ENCODE data around the gene ASPG.

ASPG gene

GRCh38 chr14:104116288-104116755, 30.8 kb downstream of the ASPG start:
- no peak for DNase-seq (ENCODE audit: low read depth in 4 of 4, low spot score in 1 of 4)

- no peak for DNase-seq (ENCODE audit: low read depth in 4 of 4, low spot score in 1 of 4)
Measured at GRCh38 chr14:104116756-104117340, 31.3 kb downstream of the ASPG start.

DNA sequence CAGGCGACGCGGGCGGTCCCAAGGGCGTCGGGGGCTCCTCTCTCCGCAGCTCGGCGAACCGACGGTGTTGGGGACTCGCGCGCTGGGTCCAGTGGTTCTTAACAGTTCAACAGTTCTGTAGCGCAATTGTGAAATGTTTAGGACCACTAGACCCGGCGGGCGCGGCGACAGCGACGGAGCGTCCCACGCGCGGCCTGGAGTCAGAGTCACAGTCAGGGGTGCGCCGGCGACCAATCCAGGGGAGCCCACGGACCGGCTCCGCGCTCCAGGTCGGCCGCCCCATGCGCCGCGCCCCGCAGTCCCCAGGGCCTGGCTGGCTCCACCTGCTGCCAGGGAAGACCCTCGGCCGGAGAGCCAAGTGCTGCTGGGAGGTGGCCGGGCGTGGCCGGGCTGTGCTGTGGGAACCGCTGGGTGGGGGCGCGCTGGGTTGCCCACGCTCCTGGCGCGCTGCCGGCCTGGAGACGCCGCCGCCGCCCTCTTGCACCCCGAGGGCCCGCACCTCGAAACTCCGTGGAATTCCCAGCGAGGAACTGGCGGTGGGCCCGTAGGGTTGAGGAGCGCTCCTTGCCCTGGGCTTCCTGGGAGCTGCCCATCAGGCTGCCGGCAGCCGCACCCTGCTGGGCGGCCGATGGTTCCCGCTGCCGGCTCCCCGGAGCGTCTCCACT, 32.0 kb downstream of the ASPG start:
- no peak for DNase-seq (ENCODE audit: low read depth in 4 of 4, low spot score in 1 of 4)

DNA sequence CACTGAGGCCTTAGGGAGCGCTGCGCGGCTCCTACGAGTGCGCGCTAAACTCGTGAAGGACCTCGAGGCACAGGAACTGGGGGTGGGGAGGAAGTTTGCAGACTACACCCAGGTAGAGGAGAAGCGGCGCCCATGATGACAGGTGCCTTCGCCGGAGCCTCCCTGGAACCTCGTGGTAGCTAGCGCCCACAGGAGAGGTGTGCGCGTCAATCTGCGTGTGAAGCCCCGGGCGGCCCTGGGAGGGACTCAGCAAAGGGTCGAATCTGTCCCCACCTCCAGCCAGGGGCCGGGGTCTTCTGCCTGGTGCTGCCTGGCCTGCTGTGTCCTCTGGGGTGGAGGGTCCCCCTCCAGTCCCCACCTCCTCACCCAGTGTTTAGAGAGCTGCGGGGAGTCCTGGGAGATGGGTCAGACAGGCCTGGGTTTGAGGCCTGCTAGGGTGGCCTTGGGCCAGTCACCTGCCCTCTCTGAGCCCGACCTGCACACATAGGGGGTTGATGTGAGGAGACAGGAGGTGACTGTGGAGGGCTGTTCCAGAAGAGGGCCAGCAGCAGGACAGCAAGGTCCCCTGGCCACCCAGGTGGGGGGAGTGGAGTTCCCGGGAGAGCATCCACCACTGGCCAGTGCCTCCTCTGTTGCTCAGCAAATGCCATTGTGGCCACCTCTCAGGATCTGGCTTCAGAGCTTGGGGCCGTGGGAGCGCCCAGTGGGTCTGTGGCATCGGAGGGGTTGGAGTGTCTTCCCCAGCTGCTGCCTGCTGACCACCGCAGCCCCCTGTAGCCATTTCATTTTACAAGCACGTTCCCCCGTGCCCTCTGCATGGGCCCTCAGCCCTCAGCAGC, 32.7 kb downstream of the ASPG start:
- DNase-seq (ENCODE audit: low read depth in 4 of 4, low spot score in 1 of 4) = no peak

GRCh38 chr14:104119119-104119487, 33.6 kb downstream of the ASPG start:
- DNase-seq (ENCODE audit: low read depth in 4 of 4, low spot score in 1 of 4) = no peak

DNA sequence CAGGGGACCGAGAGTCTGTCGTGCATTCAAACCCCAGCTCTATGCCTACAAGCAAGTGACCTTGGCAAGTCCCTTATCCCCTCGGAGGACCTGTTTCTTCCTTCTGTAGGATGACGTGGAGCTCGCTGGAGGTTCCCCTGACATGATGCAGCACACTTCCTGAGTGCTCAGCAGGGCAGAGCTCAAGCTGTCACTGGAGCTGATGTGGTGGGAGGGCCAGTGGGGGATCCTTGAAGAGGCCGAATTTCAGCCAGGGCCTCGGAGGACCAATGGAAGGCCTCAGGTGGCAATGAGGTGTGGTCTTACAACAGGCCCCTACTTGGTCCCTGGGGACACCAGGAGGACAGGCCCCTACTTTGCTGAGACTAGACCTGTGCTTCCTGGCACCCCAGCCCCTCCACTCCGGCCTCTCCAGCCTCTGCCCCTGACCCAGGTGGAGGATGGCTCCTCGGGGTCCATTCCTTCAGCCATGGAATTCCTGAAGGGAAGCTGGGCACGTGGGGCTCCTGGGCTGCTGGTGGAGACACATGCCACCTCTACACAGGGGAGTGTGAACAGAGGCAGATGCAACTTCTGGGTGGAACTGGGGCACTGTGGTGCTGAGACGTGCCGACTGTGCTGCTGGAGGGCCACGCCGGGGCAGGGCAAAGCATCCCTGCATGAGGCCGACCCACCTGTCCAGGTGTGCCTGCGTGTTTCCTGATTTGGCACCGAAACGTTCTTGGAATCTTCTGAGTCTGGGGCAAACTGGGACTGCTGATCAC, 34.2 kb downstream of the ASPG start:
- DNase-seq (ENCODE audit: low read depth in 4 of 4, low spot score in 1 of 4) = no peak

GRCh38 chr14:104120281-104120741, 34.8 kb downstream of the ASPG start:
- no peak for DNase-seq (ENCODE audit: low read depth in 4 of 4, low spot score in 1 of 4)

- DNase-seq (ENCODE audit: low read depth in 4 of 4, low spot score in 1 of 4) = no peak
Measured at GRCh38 chr14:104121142-104121541, 35.6 kb downstream of the ASPG start.

GRCh38 chr14:104123879-104124278, 38.4 kb downstream of the ASPG start:
- no peak for DNase-seq (ENCODE audit: low read depth in 4 of 4, low spot score in 1 of 4)

- no peak for DNase-seq (ENCODE audit: low read depth in 4 of 4, low spot score in 1 of 4)
Measured at GRCh38 chr14:104125011-104125410, 39.5 kb downstream of the ASPG start.

DNA sequence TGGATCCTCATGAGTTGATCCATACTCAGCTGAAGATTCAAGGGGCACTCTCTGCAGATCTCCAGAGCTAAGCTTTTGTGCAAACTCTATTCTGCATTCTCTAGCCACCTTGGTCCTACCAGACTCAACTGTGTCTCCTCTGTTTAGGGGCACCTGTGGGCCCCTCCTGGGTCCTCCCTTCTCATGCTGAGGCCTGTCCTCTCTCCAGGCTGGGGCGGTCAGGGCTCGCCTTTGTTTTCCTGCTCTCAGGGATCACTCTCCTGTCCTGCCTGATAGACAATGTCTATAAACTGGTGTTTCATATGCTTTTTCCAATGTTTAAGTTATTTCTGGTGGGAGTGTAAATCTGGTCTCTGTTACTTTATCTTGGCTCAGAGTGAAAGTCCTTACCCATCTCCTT, 41.3 kb downstream of the ASPG start:
- no peak for DNase-seq (ENCODE audit: low read depth in 4 of 4, low spot score in 1 of 4)

GRCh38 chr14:104128981-104129380, 43.5 kb downstream of the ASPG start:
- DNase-seq (ENCODE audit: low read depth in 4 of 4, low spot score in 1 of 4) = no peak

- no peak for DNase-seq (ENCODE audit: low read depth in 4 of 4, low spot score in 1 of 4)
Measured at GRCh38 chr14:104129556-104129955, 44.1 kb downstream of the ASPG start.

DNA sequence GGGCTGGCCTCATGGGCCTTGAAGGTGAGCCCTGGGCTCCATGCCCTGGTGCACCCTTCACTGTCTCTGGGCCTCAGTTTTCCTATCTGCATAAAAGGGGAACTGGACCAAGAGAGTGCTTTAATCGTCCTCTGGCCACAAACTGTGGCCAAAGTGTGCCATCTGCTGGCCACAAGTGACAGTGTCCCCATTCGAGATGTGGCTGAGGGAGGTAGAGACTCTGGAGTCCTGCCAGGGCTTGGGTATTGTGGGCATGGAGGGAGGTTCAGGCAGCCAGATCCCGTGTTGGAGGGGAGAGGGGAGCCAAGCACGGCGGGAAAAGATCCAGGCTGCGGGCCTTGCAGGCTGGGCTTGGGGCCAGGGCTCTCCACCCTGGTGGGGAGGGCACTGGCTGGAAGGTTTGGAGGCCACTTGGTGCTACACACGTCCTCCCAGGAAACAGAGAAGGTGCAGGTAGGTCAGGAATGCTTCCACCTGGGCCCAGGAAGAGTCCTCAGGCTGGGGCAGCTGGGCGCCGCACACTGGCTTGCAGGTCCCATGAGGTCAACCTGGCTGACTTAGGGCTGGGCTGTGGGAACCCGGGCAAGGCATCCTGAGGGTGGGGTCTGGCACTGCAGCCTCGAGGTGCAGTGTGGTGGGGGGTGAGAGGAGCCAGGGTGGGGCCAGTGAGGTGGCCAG, 45.6 kb downstream of the ASPG start:
- no peak for DNase-seq (ENCODE audit: low read depth in 4 of 4, low spot score in 1 of 4)

DNA sequence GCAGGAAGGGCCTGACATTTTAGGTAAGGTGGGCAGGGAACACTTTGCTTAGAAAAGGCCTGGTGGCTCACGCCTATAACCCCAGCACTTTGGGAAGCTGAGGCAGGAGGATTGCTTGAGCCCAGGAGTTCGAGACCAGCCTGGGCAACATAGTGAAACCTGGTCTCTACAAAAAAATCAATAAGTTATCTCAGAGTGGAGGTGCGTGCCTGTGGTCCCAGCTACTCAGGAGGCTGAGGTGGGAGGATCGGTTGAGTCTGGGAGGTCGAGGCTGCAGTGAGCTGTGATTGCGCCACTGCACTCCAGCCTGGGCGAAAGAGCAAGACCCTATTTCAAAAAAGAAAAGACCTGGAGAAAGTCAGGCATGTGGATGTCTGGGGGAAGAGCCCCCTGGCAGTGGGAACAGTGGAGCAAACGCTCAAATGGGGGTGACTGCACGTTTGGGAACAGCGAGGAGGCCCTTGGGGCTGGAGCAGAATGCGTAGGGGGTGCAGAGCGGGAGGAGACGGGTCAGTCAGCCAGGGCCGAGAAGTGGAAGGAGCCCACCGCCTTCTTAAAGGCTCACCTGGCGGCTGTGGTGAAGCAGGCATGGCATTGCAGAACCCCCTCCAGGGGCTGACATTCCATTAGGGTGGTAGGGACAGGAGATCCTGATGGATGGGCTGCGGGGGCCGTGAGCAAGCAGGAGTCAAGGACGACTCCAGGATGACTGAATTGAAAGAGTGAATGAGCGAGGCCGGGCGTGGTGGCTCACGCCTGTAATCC, 46.6 kb downstream of the ASPG start:
- no peak for DNase-seq (ENCODE audit: low read depth in 4 of 4, low spot score in 1 of 4)

GRCh38 chr14:104132981-104133380, 47.5 kb downstream of the ASPG start:
- no peak for DNase-seq (ENCODE audit: low read depth in 4 of 4, low spot score in 1 of 4)

DNA sequence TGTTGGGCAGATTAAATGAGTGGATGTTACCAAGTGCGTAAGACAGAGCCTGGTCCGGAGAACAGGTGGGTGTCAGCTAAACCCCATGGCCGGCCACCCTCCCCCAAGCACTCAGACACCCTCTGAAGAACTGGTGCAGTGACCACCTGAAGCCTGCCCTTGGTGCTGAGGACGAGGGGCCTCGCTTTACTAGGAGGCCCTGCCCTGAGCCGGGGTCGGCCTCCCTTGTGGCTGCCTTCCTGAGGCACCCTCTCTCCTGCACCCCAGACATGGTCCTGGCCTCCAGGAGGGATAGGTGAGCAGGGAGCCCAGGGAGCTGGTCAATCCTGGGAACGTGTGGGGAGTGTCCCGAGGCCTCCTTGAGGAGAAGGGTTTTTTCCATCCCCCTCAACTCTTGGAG, 48.0 kb downstream of the ASPG start:
- DNase-seq (ENCODE audit: low read depth in 4 of 4, low spot score in 1 of 4) = no peak

DNA sequence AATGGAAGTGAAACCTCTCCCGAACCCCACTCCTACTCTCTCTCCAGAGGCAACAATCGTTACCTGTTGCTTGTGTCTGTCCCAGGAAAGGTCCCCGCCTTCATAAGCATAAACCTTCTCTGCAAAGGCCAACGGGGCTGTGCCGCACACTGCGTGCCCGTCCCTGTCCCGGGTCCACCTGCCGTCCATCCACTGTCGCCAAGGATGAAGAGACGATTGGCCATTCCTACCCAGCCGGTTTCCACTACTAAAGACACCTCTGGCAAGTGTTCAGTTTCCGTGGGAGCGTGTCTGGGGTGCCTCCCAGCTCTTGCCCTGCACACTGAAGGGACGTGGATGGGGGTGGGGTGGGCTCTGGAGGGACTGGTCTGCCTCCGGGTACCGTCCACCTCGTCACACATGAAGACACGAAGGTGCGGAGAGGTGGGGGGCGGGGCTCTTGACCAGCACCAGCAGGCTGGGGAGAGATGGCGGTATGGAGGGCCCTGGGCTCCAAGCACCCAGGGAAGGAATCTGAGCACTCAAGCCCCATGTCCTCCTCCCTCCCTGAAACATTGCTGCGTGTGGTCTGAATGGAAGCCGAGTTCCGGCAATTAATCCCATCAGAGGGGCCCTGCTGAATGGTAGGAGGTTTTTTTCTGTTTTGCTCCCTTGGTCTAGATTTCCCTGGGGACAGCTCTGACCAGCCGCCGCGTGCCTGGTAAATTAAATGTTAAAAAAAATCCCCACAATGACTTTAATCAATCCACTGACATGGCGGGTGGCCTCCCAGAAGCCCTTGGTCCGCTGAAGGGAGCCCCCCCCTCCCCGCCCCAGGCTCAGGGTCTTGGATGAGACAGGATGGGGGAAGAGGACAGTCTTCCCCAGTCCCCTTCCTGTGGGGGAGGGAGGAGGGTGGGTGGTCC, 48.8 kb downstream of the ASPG start:
- DNase-seq (ENCODE audit: low read depth in 4 of 4, low spot score in 1 of 4) = no peak
